Endodermal cell (in vitro differentiated cells): ENCODE data around the gene U2AF1L4. TPM values are rescaled to one million over a fixed set of nuclear protein-coding genes. Genes with fewer than 3 reads are reported as not detected.

Experiments
- DNase-seq: peaks from one replicate; pipeline ENCODE4 v3.0.0-alpha.2; 2017
- H3K27ac ChIP-seq: 2 replicates; pipeline ENCODE4 v1.5.1; 2013; ENCODE audit warnings: mild to moderate bottlenecking, low read depth, low read length, moderate library complexity
- H3K27me3 ChIP-seq: 2 replicates; pipeline ENCODE4 v1.6.1; 2013; ENCODE audit warnings: mild to moderate bottlenecking, low read length, moderate library complexity; ENCODE audit not compliant: insufficient read depth, control insufficient read depth, poor library complexity, severe bottlenecking
- H3K36me3 ChIP-seq: 2 replicates; pipeline ENCODE4 v1.7.0; 2013; ENCODE audit warnings: mild to moderate bottlenecking, low read length, moderate library complexity; ENCODE audit not compliant: control insufficient read depth, insufficient read depth
- H3K4me1 ChIP-seq: one replicate; pipeline ENCODE4 v1.7.0; 2013; ENCODE audit warnings: low read length; ENCODE audit not compliant: control insufficient read depth, insufficient read depth
- H3K4me3 ChIP-seq: 2 replicates; pipeline ENCODE4 v1.5.1; 2013; ENCODE audit warnings: mild to moderate bottlenecking, low read length, moderate library complexity
- H3K9ac ChIP-seq: 2 replicates; pipeline ENCODE4 v1.6.1; 2013; ENCODE audit warnings: mild to moderate bottlenecking, low read length, moderate library complexity; ENCODE audit not compliant: poor library complexity, severe bottlenecking; ENCODE audit errors: extremely low read depth
- H3K9me3 ChIP-seq: 2 replicates; pipeline ENCODE4 v1.6.1; 2013; ENCODE audit warnings: mild to moderate bottlenecking, low read length, moderate library complexity; ENCODE audit not compliant: control insufficient read depth
- H3K27ac Mint-ChIP-seq: 2 replicates; pipeline ENCODE4 v1.8.0; 2020; ENCODE audit warnings: mixed read lengths
- H3K27me3 Mint-ChIP-seq: 2 replicates; pipeline ENCODE4 v1.8.0; 2021; ENCODE audit warnings: mild to moderate bottlenecking, mixed read lengths; ENCODE audit not compliant: insufficient read depth
- H3K36me3 Mint-ChIP-seq: 2 replicates; pipeline ENCODE4 v1.8.0; 2020; ENCODE audit warnings: low read depth, mixed read lengths
- H3K4me1 Mint-ChIP-seq: 2 replicates; pipeline ENCODE4 v1.8.0; 2020; ENCODE audit warnings: mixed read lengths
- H3K4me3 Mint-ChIP-seq: 2 replicates; pipeline ENCODE4 v1.8.0; 2020; ENCODE audit warnings: mild to moderate bottlenecking, moderate library complexity, mixed read lengths
- H3K9me3 Mint-ChIP-seq: 2 replicates; pipeline ENCODE4 v1.8.0; 2020; ENCODE audit warnings: mild to moderate bottlenecking, mixed read lengths
- CTCF ChIP-seq: fragments of 200-600 bp; sonication (generic); conservative IDR thresholded peaks from 2 replicates; pipeline ENCODE4 v1.5.0; 2021; ENCODE audit warnings: antibody characterized with exemption, mild to moderate bottlenecking
- WGBS, 2 experiments: methylation state at CpG; one replicate each; pipeline versions ENCODE4 v1.1.5 to v1.1.7; 2013; ENCODE audit warnings: missing lambda C conversion rate in 2 of 2, mixed read lengths in 1 of 2; ENCODE audit not compliant: insufficient coverage in 1 of 2, insufficient read length in 1 of 2; 5-methylcytosine and 5-hydroxymethylcytosine counted together
- total RNA-seq, 2 donors: library from RNA; stranded (reverse); fragmentation: NEBNext Ultra II Directional in 1 of 2; extraction: Animal tissue kit (Norgen Biotek cat#: 25700) in 1 of 2; gene quantifications; 2 replicates in 1 of 2; 3 replicates in 1 of 2; pipeline ENCODE4 v1.2.1, GENCODE V29; 2021

U2AF1L4 gene
- total RNA-seq, 2 donors from 2014 or later = 17.3 to 23.2 TPM

GRCh38 chr19:35787227-35787799 lies 42.1 kb upstream of the U2AF1L4 start:
- Histone ChIP-seq H3K9ac (no peak overlapping the region), H3K9me3 (no peaks in the 10 kb centered on the region), H3K4me3 (no peak overlapping the region), H3K27me3 (no peaks in the 10 kb centered on the region), H3K4me1 (no peaks in the 10 kb centered on the region), H3K36me3 (no peaks in the 10 kb centered on the region), H3K27ac (no peak overlapping the region)
- Mint-ChIP-seq H3K36me3 (no peaks in the 10 kb centered on the region), H3K4me1 (peaks cover 7% of the 10 kb centered on the region), H3K27me3 (peaks cover 3% of the 10 kb centered on the region), H3K27ac (no peak overlapping the region), H3K4me3 (no peak overlapping the region), H3K9me3 (no peaks in the 10 kb centered on the region)
- no peak for TF ChIP-seq CTCF
- 94 to 100% methylated on average over 3 to 15 of the region's 15 CpGs for WGBS, 2 experiments
- DNase-seq = no peak

GRCh38 chr19:35786299-35787160 lies 41.3 kb upstream of the U2AF1L4 start:
- Histone ChIP-seq H3K4me1 (no peaks in the 10 kb centered on the region), H3K36me3 (no peaks in the 10 kb centered on the region), H3K9ac (no peak overlapping the region), H3K9me3 (no peaks in the 10 kb centered on the region), H3K27ac (no peak overlapping the region), H3K4me3 (no peak overlapping the region), H3K27me3 (no peaks in the 10 kb centered on the region)
- peak overlapping the region; percentile 49 for H3K4me3 Mint-ChIP-seq
- peaks cover 3% of the 10 kb centered on the region for H3K27me3 Mint-ChIP-seq
- WGBS, 2 experiments = 87 to 92% methylated on average over 10 to 30 of the region's 31 CpGs
- H3K4me1 Mint-ChIP-seq = peaks cover 7% of the 10 kb centered on the region
- no peaks in the 10 kb centered on the region for H3K9me3 Mint-ChIP-seq
- H3K27ac Mint-ChIP-seq = no peak overlapping the region
- DNase-seq = no peak
- no peak for TF ChIP-seq CTCF
- H3K36me3 Mint-ChIP-seq = no peaks in the 10 kb centered on the region

GRCh38 chr19:35785339-35785627 lies 40.1 kb upstream of the U2AF1L4 start:
- Mint-ChIP-seq H3K36me3 (no peaks in the 10 kb centered on the region), H3K27ac (no peak overlapping the region), H3K4me3 (peak overlapping the region; percentile 49), H3K4me1 (peaks cover 7% of the 10 kb centered on the region), H3K27me3 (peaks cover 3% of the 10 kb centered on the region), H3K9me3 (no peaks in the 10 kb centered on the region)
- no peaks in the 10 kb centered on the region for H3K4me1 ChIP-seq
- no peaks in the 10 kb centered on the region for H3K27me3 ChIP-seq
- DNase-seq = no peak
- TF ChIP-seq CTCF = no peak
- no peaks in the 10 kb centered on the region for H3K36me3 ChIP-seq
- H3K27ac ChIP-seq = no peak overlapping the region
- no peak overlapping the region for H3K9ac ChIP-seq
- 80 to 92% methylated on average over 9 to 10 of the region's 10 CpGs for WGBS, 2 experiments
- no peak overlapping the region for H3K4me3 ChIP-seq
- H3K9me3 ChIP-seq = no peaks in the 10 kb centered on the region
